OCI-LY7 (cell line): Measurements from ENCODE around the gene DYNLRB1. TPM values are rescaled to one million over a fixed set of nuclear protein-coding genes. Genes with fewer than 3 reads are reported as not detected.

Source experiments
- BruUV-seq: library from RNA; stranded (reverse); fragments of 400-500 nt; replicated peaks from 2 replicates; lab custom pipeline; 2021; lab: Mats Ljungman, UMichigan
- CTCF ChIA-PET: fragments of 300-600 bp; sonication (Branson Sonifier 250); formaldehyde crosslinking; loops from one replicate; lab custom pipeline; 2022; ENCODE audit warnings: antibody characterized with exemption; ENCODE audit not compliant: unreplicated experiment; lab: Charles Lee
- POLR2A ChIA-PET: fragments of 300-600 bp; sonication (Branson Sonifier 250); formaldehyde crosslinking; loops from one replicate; lab custom pipeline; 2022; ENCODE audit warnings: antibody characterized with exemption; lab: Charles Lee
- DNase-seq: peaks from one replicate; pipeline ENCODE4 v3.0.0-alpha.2; 2015; ENCODE audit warnings: low spot score
- H2AFZ ChIP-seq: fragments of 200-600 bp; sonication (generic), shearing (Covaris generic); 2 replicates; pipeline ENCODE4 v1.6.1; 2014; ENCODE audit warnings: mild to moderate bottlenecking, antibody characterized with exemption, low read length, moderate library complexity
- H3K27ac ChIP-seq: fragments of 200-600 bp; sonication (generic); 2 replicates; pipeline ENCODE4 v1.5.1; 2014; ENCODE audit warnings: mixed run types, low read depth, mild to moderate bottlenecking, moderate library complexity, low read length, inconsistent platforms; ENCODE audit not compliant: poor library complexity, severe bottlenecking
- H3K36me3 ChIP-seq: fragments of 200-600 bp; sonication (generic); 2 replicates; pipeline ENCODE4 v1.6.1; 2014; ENCODE audit warnings: mild to moderate bottlenecking, antibody characterized with exemption, low read length, moderate library complexity, mixed read lengths; ENCODE audit not compliant: insufficient read depth
- H3K4me1 ChIP-seq: fragments of 200-600 bp; sonication (generic); 2 replicates; pipeline ENCODE4 v1.5.1; 2014; ENCODE audit warnings: mild to moderate bottlenecking, low read length; ENCODE audit not compliant: insufficient read depth, poor library complexity, severe bottlenecking
- H3K4me2 ChIP-seq: fragments of 200-600 bp; sonication (generic); 2 replicates; pipeline ENCODE4 v1.6.1; 2014; ENCODE audit warnings: mild to moderate bottlenecking, low read length
- H3K4me3 ChIP-seq: fragments of 200-600 bp; sonication (generic); 2 replicates; pipeline ENCODE4 v1.5.1; 2014; ENCODE audit warnings: mild to moderate bottlenecking, low read depth, low read length; ENCODE audit not compliant: poor library complexity, severe bottlenecking
- H3K79me2 ChIP-seq: fragments of 200-600 bp; sonication (generic); 2 replicates; pipeline ENCODE4 v1.6.1; 2016; ENCODE audit warnings: low read depth, mild to moderate bottlenecking, low read length, moderate library complexity, mixed read lengths; ENCODE audit not compliant: insufficient read depth
- H3K9me2 ChIP-seq: fragments of 200-600 bp; sonication (generic); 2 replicates; pipeline ENCODE4 v1.6.1; 2016; ENCODE audit warnings: mild to moderate bottlenecking, low read length, mixed read lengths; ENCODE audit not compliant: insufficient read depth
- H3K9me3 ChIP-seq: fragments of 200-600 bp; sonication (generic); 2 replicates; pipeline ENCODE4 v1.6.1; 2014; ENCODE audit warnings: mild to moderate bottlenecking, mixed run types, low read length, mixed read lengths
- H4K20me1 ChIP-seq: fragments of 200-600 bp; sonication (generic); 2 replicates; pipeline ENCODE4 v1.6.1; 2014; ENCODE audit warnings: mild to moderate bottlenecking, antibody characterized with exemption, low read length, moderate library complexity, mixed read lengths; ENCODE audit not compliant: insufficient read depth
- CTCF ChIP-seq: fragments of 200-600 bp; sonication (generic); conservative IDR thresholded peaks from 2 replicates; pipeline ENCODE4 v1.5.1; 2014; ENCODE audit warnings: mild to moderate bottlenecking, antibody characterized with exemption, low read length, moderate library complexity, mixed read lengths
- EZH2phosphoT487 ChIP-seq: fragments of 200-600 bp; sonication (generic); IDR thresholded peaks from 2 replicates; pipeline ENCODE4 v1.6.1; 2018; ENCODE audit warnings: low read depth, borderline replicate concordance, mild to moderate bottlenecking, mixed run types, antibody characterized with exemption, low read length, moderate library complexity, mixed read lengths
- intact Hi-C: fragments of 100-400 bp; cut with micrococcal nuclease; formaldehyde crosslinking; loops from one replicate; pipeline ENCODE4 v1.10.0; 2022; ENCODE audit not compliant: unreplicated experiment
- total RNA-seq, 2 experiments: library from RNA; depleted of rRNA in 1 of 2; stranded (reverse); fragments of >200 nt in 1 of 2; shearing (Covaris generic) in 1 of 2; gene quantifications; 2 replicates each; pipeline ENCODE4 v1.2.3, GENCODE V29; 2014 to 2022

Gene DYNLRB1
- total RNA-seq, 2 experiments from 2014 or later, result 94.2 to 128 TPM

DNA sequence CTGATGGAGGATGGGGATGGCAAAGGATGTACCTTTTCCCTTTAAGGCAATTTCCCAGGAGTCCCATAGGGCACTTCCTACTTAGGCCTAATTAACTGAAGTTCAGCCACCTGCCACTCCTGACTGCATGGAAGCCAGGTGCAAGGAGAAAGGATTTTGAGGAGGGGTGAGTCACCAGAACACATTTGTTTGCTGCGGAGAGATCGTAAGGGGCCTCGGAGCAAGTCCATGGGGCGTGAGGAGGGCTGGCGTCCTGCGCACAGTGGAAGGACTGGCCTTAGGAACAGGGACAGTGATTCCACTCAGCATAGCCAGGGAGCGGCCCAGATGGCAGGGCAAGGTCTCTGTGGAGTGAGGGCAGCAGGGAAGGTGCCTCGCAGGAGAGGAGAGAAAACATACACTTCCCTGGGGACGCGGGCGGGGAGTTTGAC, 30.5 kb downstream of the DYNLRB1 start:
- Histone ChIP-seq H3K9me2 (no peaks in the 10 kb centered on the region), H3K36me3 (no peaks in the 10 kb centered on the region; the same call in 1 of the 2 replicates), H3K4me2 (no peak overlapping the region), H3K9me3 (no peaks in the 10 kb centered on the region), H3K4me1 (no peaks in the 10 kb centered on the region), H3K79me2 (no peaks in the 10 kb centered on the region), H3K4me3 (no peak overlapping the region), H3K27ac (no peak overlapping the region), H4K20me1 (no peaks in the 10 kb centered on the region), H2AFZ (no peak overlapping the region)
- intact Hi-C loops, result no loop called here
- BruUV-seq, result no TSS peak
- ChIA-PET CTCF (no interaction called here), POLR2A (no interaction called here)
- TF ChIP-seq CTCF (no peak), EZH2phosphoT487 (no peak)
- DNase-seq, result no peak

DNA sequence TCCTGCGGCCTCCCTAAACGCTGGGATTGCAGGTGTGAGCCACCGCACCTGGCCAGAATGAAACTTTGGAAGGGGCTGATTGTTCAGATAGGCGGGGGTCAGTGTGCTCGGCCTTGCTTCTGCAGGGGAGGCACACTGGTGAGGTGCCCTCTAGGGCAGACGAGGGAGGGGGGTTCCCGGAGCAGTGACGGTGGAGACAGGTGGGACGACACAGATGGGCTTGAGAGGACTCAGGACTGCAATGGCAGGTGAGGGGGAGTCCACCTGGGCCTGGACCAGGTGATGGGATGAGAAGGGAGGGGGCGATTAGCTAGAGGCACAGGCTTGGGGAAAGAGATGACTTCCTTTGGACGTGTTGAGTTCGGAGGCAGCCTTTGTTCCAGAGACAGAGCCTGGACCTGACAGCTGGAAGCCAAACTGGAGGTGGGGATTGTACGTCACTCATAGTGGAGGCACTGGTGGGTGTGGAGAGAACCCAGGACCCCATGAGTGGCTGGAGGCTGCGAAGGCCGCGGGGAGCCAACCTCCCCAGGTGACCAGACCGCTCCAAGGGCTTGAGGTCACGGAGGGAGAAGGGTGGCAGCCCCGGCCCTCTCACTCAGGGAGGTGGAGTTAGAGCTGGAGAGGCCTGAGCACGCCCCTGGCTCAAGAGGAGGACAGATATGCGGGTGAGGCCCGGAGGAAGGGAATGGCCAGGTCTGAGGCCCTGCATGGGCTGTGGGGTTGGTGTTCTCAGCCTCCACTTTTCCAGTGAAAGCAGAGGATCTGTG, 31.8 kb downstream of the DYNLRB1 start:
- BruUV-seq, result no TSS peak
- Histone ChIP-seq H3K4me3 (no peak overlapping the region), H2AFZ (no peak overlapping the region), H3K27ac (no peak overlapping the region), H3K9me2 (no peaks in the 10 kb centered on the region), H3K9me3 (no peaks in the 10 kb centered on the region), H3K79me2 (no peaks in the 10 kb centered on the region), H4K20me1 (no peaks in the 10 kb centered on the region), H3K36me3 (no peaks in the 10 kb centered on the region), H3K4me1 (no peaks in the 10 kb centered on the region), H3K4me2 (no peak overlapping the region)
- ChIA-PET CTCF (interaction anchor here (0.6 kb wide), 1 partner anchor 80 kb away, joined by 3 read pairs; no protein-coding TSS in a partner anchor), POLR2A (interaction anchor here (0.7 kb wide), 3 partner anchors 123 to 178 kb away, joined by 3 to 4 read pairs (median 3); no protein-coding TSS in a partner anchor)
- TF ChIP-seq EZH2phosphoT487, result no peak
- no peak for TF ChIP-seq CTCF
- intact Hi-C loops, result no loop called here
- DNase-seq, result no peak

DNA sequence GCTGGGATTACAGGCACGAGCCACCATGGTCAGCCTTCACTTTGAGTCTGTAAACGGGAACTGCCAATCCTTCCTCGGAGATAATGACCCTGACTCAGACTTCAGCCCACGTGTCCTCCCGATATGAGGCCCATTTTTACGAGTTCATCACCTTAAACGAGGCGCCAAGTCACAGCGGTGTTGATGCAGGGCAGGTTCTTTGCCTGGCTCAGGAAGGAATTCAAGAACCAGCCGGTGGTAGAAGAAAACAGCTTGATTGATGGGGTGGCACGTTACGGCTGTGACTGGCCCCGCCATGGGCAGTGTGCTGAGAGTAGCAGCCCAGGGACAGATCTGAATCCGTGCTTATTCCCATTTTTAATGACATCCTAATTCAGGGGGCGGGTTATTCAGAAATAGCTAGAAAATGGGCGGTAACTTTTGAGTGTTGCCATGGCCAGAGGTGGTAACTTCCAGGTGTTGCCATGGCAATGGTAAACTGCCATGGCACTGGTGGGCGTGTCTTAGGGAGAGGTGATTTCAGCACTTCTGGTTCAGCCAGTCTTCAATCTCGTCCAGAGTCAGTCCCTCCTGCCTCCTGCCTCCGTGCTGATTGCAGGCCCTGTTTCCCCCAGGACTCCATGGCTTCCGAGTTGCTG, 33.2 kb downstream of the DYNLRB1 start:
- Histone ChIP-seq H2AFZ (no peak overlapping the region), H3K79me2 (no peaks in the 10 kb centered on the region), H3K4me2 (no peak overlapping the region), H3K9me2 (no peaks in the 10 kb centered on the region), H3K27ac (no peak overlapping the region), H3K4me3 (no peak overlapping the region), H3K4me1 (no peaks in the 10 kb centered on the region), H3K36me3 (no peaks in the 10 kb centered on the region), H4K20me1 (no peaks in the 10 kb centered on the region), H3K9me3 (no peaks in the 10 kb centered on the region)
- ChIA-PET CTCF (no interaction called here), POLR2A (no interaction called here)
- no TSS peak for BruUV-seq
- intact Hi-C loops, result no loop called here
- no peak for DNase-seq
- TF ChIP-seq CTCF (no peak), EZH2phosphoT487 (no peak)
